H1 (cell line): Measurements from ENCODE around the gene ZNF610.

Experiments used
- CTCF ChIP-seq, 3 experiments: IDR thresholded peaks; 1 replicate in 2 of 3; 2 replicates in 1 of 3; pipeline versions ENCODE4 v1.5.1 to v1.6.1; 2011; ENCODE audit warnings: low read length in 3 of 3, mild to moderate bottlenecking in 3 of 3, inconsistent platforms in 2 of 3, low read depth in 1 of 3, moderate library complexity in 1 of 3; ENCODE audit not compliant: insufficient read depth in 1 of 3; ENCODE audit errors: control extremely low read depth in 1 of 3
- EZH2 ChIP-seq: fragments of 200-600 bp; sonication (generic); IDR thresholded peaks from 2 replicates; pipeline ENCODE4 v1.7.1; 2012; ENCODE audit warnings: low read depth, mild to moderate bottlenecking, moderate library complexity, low read length, inconsistent platforms; ENCODE audit not compliant: severe bottlenecking
- TCF12 ChIP-seq: IDR thresholded peaks from 2 replicates; pipeline ENCODE4 v1.6.1; 2011; ENCODE audit warnings: low read depth, mild to moderate bottlenecking, low read length

GRCh38 chr19:52410276-52410675 is 74.2 kb downstream of the ZNF610 start:
- TF ChIP-seq CTCF (IDR thresholded peaks at IDR 0.05; ENCODE audit: control extremely low read depth in 1 of 3, insufficient read depth in 1 of 3, low read depth in 1 of 3, low read length in 3 of 3): no peak
- TF ChIP-seq TCF12: no peak
- no peak for TF ChIP-seq EZH2
